Activated CD8-positive, alpha-beta memory T cell treated with anti-CD3 and anti-CD28 coated beads, Interleukin-2, amount 50 U/mL, for 24 hours (primary cell): ENCODE data around the gene OSER1.

ENCODE experiments used
- DNase-seq: peaks from one replicate; pipeline ENCODE4 v3.0.0-alpha.2; 2020; ENCODE audit errors: extremely low read depth

Gene OSER1

GRCh38 chr20:44224637-44225036 lies 14.1 kb upstream of the OSER1 start:
- DNase-seq = no peak

GRCh38 chr20:44223721-44224120 lies 13.2 kb upstream of the OSER1 start:
- no peak for DNase-seq

- no peak for DNase-seq
Observed at GRCh38 chr20:44222633-44223368, 12.2 kb upstream of the OSER1 start.

GRCh38 chr20:44222027-44222426 lies 11.5 kb upstream of the OSER1 start:
- no peak for DNase-seq

- no peak for DNase-seq
Observed at GRCh38 chr20:44221368-44221954, 10.9 kb upstream of the OSER1 start.

- DNase-seq = no peak
Observed at GRCh38 chr20:44219791-44220190, 9.2 kb upstream of the OSER1 start.

- no peak for DNase-seq
Observed at GRCh38 chr20:44219170-44219730, 8.7 kb upstream of the OSER1 start.

- DNase-seq = no peak
Observed at GRCh38 chr20:44218446-44218845, 7.9 kb upstream of the OSER1 start.

- no peak for DNase-seq
Observed at GRCh38 chr20:44217342-44218092, 6.9 kb upstream of the OSER1 start.

GRCh38 chr20:44215125-44215524 lies 4.6 kb upstream of the OSER1 start:
- peak; percentile 45 for DNase-seq

GRCh38 chr20:44212792-44213191 lies 2.2 kb upstream of the OSER1 start:
- no peak for DNase-seq

- no peak for DNase-seq
Observed at GRCh38 chr20:44211177-44212039, 837 bp upstream of the OSER1 start.

GRCh38 chr20:44209686-44210405 lies 725 bp downstream of the OSER1 start:
- no peak for DNase-seq

- no peak for DNase-seq
Observed at GRCh38 chr20:44208770-44209169, 1.8 kb downstream of the OSER1 start.

- no peak for DNase-seq
Observed at GRCh38 chr20:44208165-44208564, 2.4 kb downstream of the OSER1 start.

- DNase-seq = no peak
Observed at GRCh38 chr20:44207126-44207723, 3.3 kb downstream of the OSER1 start.

- no peak for DNase-seq
Observed at GRCh38 chr20:44206132-44206531, 4.4 kb downstream of the OSER1 start.

GRCh38 chr20:44204832-44205215 lies 5.7 kb downstream of the OSER1 start:
- DNase-seq = no peak

GRCh38 chr20:44204156-44204831 lies 6.3 kb downstream of the OSER1 start:
- DNase-seq = no peak

- no peak for DNase-seq
Observed at GRCh38 chr20:44203161-44203560, 7.4 kb downstream of the OSER1 start.
